Neural progenitor cell (in vitro differentiated cells): Measurements from ENCODE around the gene MS4A14.

Experiments
- CTCF ChIP-seq: fragments of 200-600 bp; sonication (generic); IDR thresholded peaks from 2 replicates; pipeline ENCODE4 v1.5.1; 2017; ENCODE audit warnings: antibody characterized with exemption, mild to moderate bottlenecking
- EZH2 ChIP-seq: fragments of 200-600 bp; sonication (generic); IDR thresholded peaks from 2 replicates; pipeline ENCODE4 v1.6.1; 2017; ENCODE audit warnings: antibody characterized with exemption, mild to moderate bottlenecking, moderate library complexity
- EZH2phosphoT487 ChIP-seq: fragments of 200-600 bp; sonication (generic); IDR thresholded peaks from 2 replicates; pipeline ENCODE4 v1.6.1; 2017; ENCODE audit warnings: antibody characterized with exemption

DNA sequence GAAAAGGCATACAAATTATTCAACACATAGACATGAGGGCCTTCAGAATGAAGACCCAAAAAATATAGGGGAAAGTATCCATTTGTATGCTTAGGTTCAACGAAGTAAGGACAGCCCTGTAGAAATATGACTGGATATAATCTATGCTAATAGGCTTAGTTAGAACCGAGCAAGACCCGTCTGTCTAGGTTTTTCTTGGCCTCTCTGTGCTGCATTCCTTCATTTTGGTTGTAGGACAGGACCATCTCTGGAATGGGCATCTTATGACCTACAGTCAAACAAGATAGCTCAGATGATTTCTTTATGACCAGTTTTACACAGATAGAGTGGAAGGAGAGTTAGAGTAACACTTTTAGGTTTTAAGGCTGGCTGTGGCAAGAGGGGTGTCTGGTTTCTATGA lies 23.5 kb upstream of the MS4A14 start:
- TF ChIP-seq CTCF (no peak), EZH2phosphoT487 (no peak), EZH2 (no peak)
